ENCODE data around the gene MTCL1. TPM values are rescaled to one million over a fixed set of nuclear protein-coding genes. Genes with fewer than 3 reads are reported as not detected.

Gene MTCL1
- total RNA-seq, 2 donors from 2014 or later, result 11.2 to 73.1 TPM

GRCh38 chr18:8802017-8802672 lies 96.8 kb downstream of the MTCL1 start:
- Histone ChIP-seq H3K36me3 (no peaks in the 10 kb centered on the region), H3K4me3 (no peak overlapping the region), H3K4me1 (replicated peaks) (no peaks in the 10 kb centered on the region), H3K27ac (no peak overlapping the region), H3K27me3 (replicated peaks; ENCODE audit: insufficient read depth) (no peaks in the 10 kb centered on the region), H3K9me3 (no peaks in the 10 kb centered on the region)
- 85% methylated on average over 6 of the region's 6 CpGs for WGBS
- DNase-seq (ENCODE audit: low spot score), result no peak
- intact Hi-C loops (cut with DNase I), result loop anchor here (5.0 kb wide), 1 partner anchor 95 kb away; the partner anchor contains the start of gene MTCL1
- TF ChIP-seq POLR2AphosphoS5 (IDR thresholded peaks at IDR 0.05) (no peak), CTCF (IDR thresholded peaks at IDR 0.05) (no peak), POLR2A (IDR thresholded peaks at IDR 0.05) (no peak)

- TF ChIP-seq POLR2AphosphoS5 (IDR thresholded peaks at IDR 0.05) (no peak), POLR2A (IDR thresholded peaks at IDR 0.05) (no peak), CTCF (IDR thresholded peaks at IDR 0.05) (no peak)
- Histone ChIP-seq H3K9me3 (no peaks in the 10 kb centered on the region), H3K27ac (no peak overlapping the region), H3K36me3 (no peaks in the 10 kb centered on the region), H3K27me3 (replicated peaks; ENCODE audit: insufficient read depth) (no peaks in the 10 kb centered on the region), H3K4me1 (replicated peaks) (no peaks in the 10 kb centered on the region), H3K4me3 (no peak overlapping the region)
- 77% methylated on average over 8 of the region's 8 CpGs for whole genome bisulfite sequencing
- intact Hi-C loops (cut with DNase I), result loop anchor here (5.0 kb wide), 1 partner anchor 96 kb away; the partner anchor contains the start of gene MTCL1
- no peak for DNase-seq (ENCODE audit: low spot score)
Observed at GRCh38 chr18:8803063-8803795, 97.9 kb downstream of the MTCL1 start.

GRCh38 chr18:8803957-8804356 lies 98.6 kb downstream of the MTCL1 start:
- TF ChIP-seq POLR2A (IDR thresholded peaks at IDR 0.05) (no peak), CTCF (IDR thresholded peaks at IDR 0.05) (no peak), POLR2AphosphoS5 (IDR thresholded peaks at IDR 0.05) (no peak)
- WGBS, result 91% methylated on average over 1 of the region's 1 CpG
- intact Hi-C loops (cut with DNase I), result loop anchor here (5.0 kb wide), 1 partner anchor 97 kb away; the partner anchor contains the start of gene MTCL1

GRCh38 chr18:8805552-8805951 lies 100.2 kb downstream of the MTCL1 start:
- Histone ChIP-seq H3K27ac (no peak overlapping the region), H3K4me3 (no peak overlapping the region), H3K27me3 (replicated peaks; ENCODE audit: insufficient read depth) (no peaks in the 10 kb centered on the region), H3K9me3 (no peaks in the 10 kb centered on the region), H3K36me3 (no peaks in the 10 kb centered on the region), H3K4me1 (replicated peaks) (no peaks in the 10 kb centered on the region)
- TF ChIP-seq CTCF (IDR thresholded peaks at IDR 0.05) (no peak), POLR2AphosphoS5 (IDR thresholded peaks at IDR 0.05) (no peak), POLR2A (IDR thresholded peaks at IDR 0.05) (no peak)
- 93% methylated on average over 4 of the region's 4 CpGs for WGBS
- no peak for DNase-seq (ENCODE audit: low spot score)
- intact Hi-C loops (cut with DNase I), result no loop called here

More at GRCh38 chr18:8803957-8804356, 98.6 kb downstream of the MTCL1 start:
- Histone ChIP-seq H3K4me1 (replicated peaks) (no peaks in the 10 kb centered on the region), H3K9me3 (no peaks in the 10 kb centered on the region), H3K27ac (no peak overlapping the region), H3K4me3 (no peak overlapping the region), H3K27me3 (replicated peaks; ENCODE audit: insufficient read depth) (no peaks in the 10 kb centered on the region), H3K36me3 (no peaks in the 10 kb centered on the region)
- DNase-seq (ENCODE audit: low spot score), result no peak
